ENCODE measurements around the gene SRGAP3. TPM values are rescaled to one million over a fixed set of nuclear protein-coding genes. Genes with fewer than 3 reads are reported as not detected.

The SRGAP3 gene
- total RNA-seq, 6 experiments from 2014 or later, result 1.8 to 5.2 (median 3.1) TPM

DNA sequence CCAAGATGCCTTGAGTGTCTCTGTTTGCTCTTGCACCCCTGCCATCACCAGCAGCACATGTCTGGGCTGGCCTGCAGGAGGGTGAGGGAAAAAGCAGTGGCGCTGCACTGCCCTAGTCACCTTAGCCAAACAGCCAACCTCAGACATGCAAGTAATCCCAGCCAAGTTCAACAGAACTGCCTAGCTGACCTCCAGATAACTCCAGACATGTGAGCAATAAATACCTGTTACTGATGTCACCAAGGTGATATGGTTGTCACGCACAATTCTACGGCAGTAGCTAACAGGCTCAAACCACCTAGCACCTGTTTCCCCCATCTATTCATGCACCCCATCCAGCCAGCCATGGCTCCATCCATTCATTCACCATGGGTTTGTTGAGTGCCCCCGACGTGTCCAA, 99.9 kb downstream of the SRGAP3 start:
- H3K36me3 ChIP-seq, result no peaks in the 10 kb centered on the region
- H3K4me1 ChIP-seq, result no peaks in the 10 kb centered on the region
- no peaks in the 10 kb centered on the region for H3K9me3 ChIP-seq
- intact Hi-C loops (cut with DNase I), result no loop called here
- H3K27ac ChIP-seq, result no peak overlapping the region
- peak in 1 of 3 donors; percentile 31 for DNase-seq
- no peak overlapping the region for H3K4me3 ChIP-seq
- no peaks in the 10 kb centered on the region for H3K27me3 ChIP-seq
- 66% methylated on average over 5 of the region's 5 CpGs for WGBS (ENCODE audit: insufficient coverage, low coverage, low lambda C conversion rate, missing lambda C conversion rate)
- ATAC-seq, result peak in 3 of 4 donors; percentile 34 to 96 (median 74)
- TF ChIP-seq CTCF (IDR thresholded peaks at IDR 0.05) (no peak), POLR2A (IDR thresholded peaks at IDR 0.05) (no peak)

- no peaks in the 10 kb centered on the region for H3K9me3 ChIP-seq
- H3K27ac ChIP-seq, result no peak overlapping the region
- H3K4me1 ChIP-seq, result no peaks in the 10 kb centered on the region
- TF ChIP-seq POLR2A (IDR thresholded peaks at IDR 0.05) (no peak), CTCF (IDR thresholded peaks at IDR 0.05) (no peak)
- ATAC-seq (no peak), DNase-seq (no peak)
- H3K27me3 ChIP-seq, result no peaks in the 10 kb centered on the region
- intact Hi-C loops (cut with DNase I), result no loop called here
- 60% methylated on average over 4 of the region's 7 CpGs for WGBS (ENCODE audit: insufficient coverage, low coverage, low lambda C conversion rate, missing lambda C conversion rate)
- H3K36me3 ChIP-seq, result no peaks in the 10 kb centered on the region
- H3K4me3 ChIP-seq, result no peak overlapping the region
These were observed 101.6 kb downstream of the SRGAP3 start for GRCh38 chr3:9147896-9148266.

- Histone ChIP-seq H3K4me1 (no peaks in the 10 kb centered on the region), H3K36me3 (no peaks in the 10 kb centered on the region), H3K9me3 (no peaks in the 10 kb centered on the region), H3K27me3 (no peaks in the 10 kb centered on the region), H3K4me3 (no peak overlapping the region), H3K27ac (no peak overlapping the region)
- DNase-seq (no peak), ATAC-seq (no peak)
- intact Hi-C loops (cut with DNase I), result no loop called here
- 69% methylated on average over 6 of the region's 8 CpGs for WGBS (ENCODE audit: insufficient coverage, low coverage, low lambda C conversion rate, missing lambda C conversion rate)
- TF ChIP-seq CTCF (IDR thresholded peaks at IDR 0.05) (no peak), POLR2A (IDR thresholded peaks at IDR 0.05) (no peak)
These were observed 102.1 kb downstream of the SRGAP3 start for GRCh38 chr3:9147215-9147895.

GRCh38 chr3:9146367-9147071, 102.9 kb downstream of the SRGAP3 start:
- TF ChIP-seq POLR2A (IDR thresholded peaks at IDR 0.05) (no peak), CTCF (IDR thresholded peaks at IDR 0.05) (no peak)
- Histone ChIP-seq H3K27me3 (no peaks in the 10 kb centered on the region), H3K4me3 (no peak overlapping the region), H3K36me3 (no peaks in the 10 kb centered on the region), H3K27ac (no peak overlapping the region), H3K9me3 (no peaks in the 10 kb centered on the region), H3K4me1 (no peaks in the 10 kb centered on the region)
- WGBS (ENCODE audit: insufficient coverage, low coverage, low lambda C conversion rate, missing lambda C conversion rate), result 48% methylated on average over 7 of the region's 11 CpGs
- DNase-seq (no peak), ATAC-seq (no peak)
- intact Hi-C loops (cut with DNase I), result no loop called here
